HEK293T (cell line): ENCODE data around the gene SCYGR1.
"Not testable (repeated sequence)": the region's sequence is repeated elsewhere in the genome, so short reads cannot be mapped to it uniquely, and the experiment has no call there.

Source experiments
- CTCF ChIA-PET: fragments of 350-600 bp; formaldehyde crosslinking; extraction: SDS; loops from one replicate; lab custom pipeline; 2021; ENCODE audit warnings: antibody characterized with exemption, inconsistent platforms; lab: Yijun Ruan, JAX
- POLR2A ChIA-PET: fragments of 350-600 bp; formaldehyde crosslinking; extraction: SDS; loops from one replicate; lab custom pipeline; 2020; ENCODE audit warnings: antibody characterized with exemption, inconsistent platforms; lab: Yijun Ruan, JAX
- DNase-seq: peaks from one replicate; pipeline ENCODE4 v3.0.0; 2012; ENCODE audit warnings: mixed read lengths; ENCODE audit errors: extremely low spot score
- ARNT ChIP-seq: fragments of 450-650 bp; IDR thresholded peaks from 2 replicates; pipeline ENCODE4 v1.6.1; 2017; ENCODE audit warnings: mild to moderate bottlenecking
- BHLHE40 ChIP-seq: fragments of 450-650 bp; IDR thresholded peaks from 2 replicates; pipeline ENCODE4 v1.6.1; 2016; ENCODE audit warnings: mild to moderate bottlenecking, moderate library complexity, borderline replicate concordance
- CTBP1 ChIP-seq: fragments of 450-650 bp; IDR thresholded peaks from 2 replicates; pipeline ENCODE4 v1.6.1; 2016; ENCODE audit warnings: borderline replicate concordance
- ELF4 ChIP-seq: fragments of 450-650 bp; IDR thresholded peaks from 2 replicates; pipeline ENCODE4 v1.6.1; 2017; ENCODE audit warnings: antibody characterized with exemption
- FOXA1 ChIP-seq: fragments of 450-650 bp; IDR thresholded peaks from 2 replicates; pipeline ENCODE4 v1.6.1; 2016; ENCODE audit warnings: mild to moderate bottlenecking
- FOXK2 ChIP-seq: fragments of 450-650 bp; IDR thresholded peaks from 2 replicates; pipeline ENCODE4 v1.6.1; 2016; ENCODE audit warnings: mild to moderate bottlenecking
- FOXM1 ChIP-seq: fragments of 450-650 bp; IDR thresholded peaks from 2 replicates; pipeline ENCODE4 v1.6.1; 2017; ENCODE audit warnings: mild to moderate bottlenecking, borderline replicate concordance
- HDGF ChIP-seq: fragments of 450-650 bp; IDR thresholded peaks from 2 replicates; pipeline ENCODE4 v1.6.1; 2017; ENCODE audit warnings: antibody characterized with exemption, borderline replicate concordance
- L3MBTL2 ChIP-seq: fragments of 450-650 bp; conservative IDR thresholded peaks from 2 replicates; pipeline ENCODE4 v1.6.1; 2016; ENCODE audit warnings: mild to moderate bottlenecking
- LEF1 ChIP-seq: fragments of 450-650 bp; IDR thresholded peaks from 2 replicates; pipeline ENCODE4 v1.6.1; 2017; ENCODE audit warnings: mild to moderate bottlenecking, borderline replicate concordance
- NFRKB ChIP-seq: fragments of 450-650 bp; IDR thresholded peaks from 2 replicates; pipeline ENCODE4 v1.6.1; 2016; ENCODE audit warnings: mild to moderate bottlenecking, moderate library complexity
- SP1 ChIP-seq: fragments of 450-650 bp; IDR thresholded peaks from 2 replicates; pipeline ENCODE4 v1.6.1; 2017
- SUZ12 ChIP-seq: fragments of 450-650 bp; IDR thresholded peaks from 2 replicates; pipeline ENCODE4 v1.6.1; 2016; ENCODE audit warnings: mild to moderate bottlenecking
- TARDBP ChIP-seq: fragments of 450-650 bp; IDR thresholded peaks from 2 replicates; pipeline ENCODE4 v1.6.1; 2016
- ZNF384 ChIP-seq: fragments of 450-650 bp; IDR thresholded peaks from 2 replicates; pipeline ENCODE4 v1.6.1; 2016
- TF ChIP-seq, protein P1 (sequence below): fragments of 450-650 bp; IDR thresholded peaks from 2 replicates; pipeline ENCODE4 v1.6.1; 2016

SCYGR1 gene

DNA sequence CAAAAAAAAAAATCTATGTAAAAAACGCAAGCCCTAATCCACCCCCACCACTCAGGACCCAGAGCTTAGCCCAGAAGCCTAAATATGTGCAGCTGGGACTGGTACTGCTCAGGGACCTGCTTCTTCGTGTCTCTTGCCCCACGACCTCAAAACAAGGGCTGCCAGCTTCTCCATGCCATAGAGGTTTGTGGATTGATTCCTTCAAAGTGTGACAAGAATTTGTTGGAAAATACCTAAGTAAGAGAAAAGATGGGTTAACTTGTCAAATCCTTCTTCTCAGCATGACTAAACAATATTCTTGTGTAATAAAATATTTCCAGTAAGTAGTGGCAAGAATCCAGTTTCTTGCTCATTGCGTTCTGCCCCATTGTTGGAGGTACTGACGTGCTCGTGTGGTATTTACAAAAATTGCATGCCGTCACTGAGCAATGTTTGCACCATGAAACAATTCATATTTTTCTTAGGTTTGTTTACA lies 825 bp upstream of the SCYGR1 start:
- ChIA-PET CTCF (no interaction called here), POLR2A (no interaction called here)
- no peak for TF ChIP-seq SUZ12
- TF ChIP-seq ARNT = no peak
- no peak for TF ChIP-seq HDGF
- no peak for TF ChIP-seq ELF4
- TF ChIP-seq, protein P1, sequence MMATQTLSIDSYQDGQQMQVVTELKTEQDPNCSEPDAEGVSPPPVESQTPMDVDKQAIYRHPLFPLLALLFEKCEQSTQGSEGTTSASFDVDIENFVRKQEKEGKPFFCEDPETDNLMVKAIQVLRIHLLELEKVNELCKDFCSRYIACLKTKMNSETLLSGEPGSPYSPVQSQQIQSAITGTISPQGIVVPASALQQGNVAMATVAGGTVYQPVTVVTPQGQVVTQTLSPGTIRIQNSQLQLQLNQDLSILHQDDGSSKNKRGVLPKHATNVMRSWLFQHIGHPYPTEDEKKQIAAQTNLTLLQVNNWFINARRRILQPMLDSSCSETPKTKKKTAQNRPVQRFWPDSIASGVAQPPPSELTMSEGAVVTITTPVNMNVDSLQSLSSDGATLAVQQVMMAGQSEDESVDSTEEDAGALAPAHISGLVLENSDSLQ = no peak
- no peak for TF ChIP-seq FOXA1
- no peak for TF ChIP-seq BHLHE40
- no peak for TF ChIP-seq ZNF384
- TF ChIP-seq FOXM1 = no peak
- no peak for TF ChIP-seq SP1
- TF ChIP-seq CTBP1 = no peak
- no peak for TF ChIP-seq LEF1
- TF ChIP-seq NFRKB = no peak
- DNase-seq = no peak

DNA sequence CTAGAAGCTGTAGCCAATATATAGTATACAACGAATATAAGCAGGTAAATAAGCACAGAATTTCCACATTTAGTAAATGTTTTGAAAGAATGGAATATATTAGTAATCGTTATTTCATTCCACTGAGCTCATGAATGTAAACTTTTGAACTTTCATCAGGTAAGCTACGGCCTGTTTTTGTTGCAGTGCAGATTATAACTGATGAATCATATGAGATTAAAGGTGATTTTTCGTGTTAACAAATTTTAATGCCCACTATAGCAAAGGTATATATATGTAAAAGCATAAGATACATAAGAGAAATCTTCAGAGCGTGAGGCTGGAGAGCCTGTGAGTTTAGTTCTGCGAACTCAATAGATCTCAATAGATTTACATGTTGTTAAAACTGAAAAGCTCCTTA lies 1.1 kb downstream of the SCYGR1 start:
- CTCF ChIA-PET = no interaction called here
- POLR2A ChIA-PET = no interaction called here
- DNase-seq = no peak
- TF ChIP-seq NFRKB (no peak), HDGF (no peak), TARDBP (no peak), L3MBTL2 (no peak), FOXK2 (no peak), ARNT (no peak), SP1 (no peak), BHLHE40 (no peak), SUZ12 (no peak), CTBP1 (no peak), FOXM1 (no peak), FOXA1 (no peak), ZNF384 (no peak), ELF4 (no peak), LEF1 (no peak)
- TF ChIP-seq, protein P1 = no peak

GRCh38 chr2:227383686-227384085 lies 4.1 kb downstream of the SCYGR1 start:
- POLR2A ChIA-PET = no interaction called here
- CTCF ChIA-PET = no interaction called here
- TF ChIP-seq BHLHE40 (no peak), HDGF (no peak), ZNF384 (no peak), NFRKB (no peak), FOXK2 (no peak), TARDBP (no peak), LEF1 (no peak), ARNT (no peak), FOXM1 (no peak), SUZ12 (no peak), L3MBTL2 (no peak), ELF4 (no peak), CTBP1 (no peak)
- TF ChIP-seq, protein P1 = no peak
- DNase-seq = no peak

GRCh38 chr2:227382241-227382835 lies 5.4 kb downstream of the SCYGR1 start:
- POLR2A ChIA-PET, DNase-seq: not testable (repeated sequence)
- CTCF ChIA-PET = interaction anchor here (0.9 kb wide), 1 partner anchor 17 kb away, joined by 3 read pairs; no protein-coding TSS in a partner anchor

- CTCF ChIA-PET = interaction anchor here (0.6 to 1.2 kb wide), 2 partner anchors 27 to 427 kb away, joined by 4 to 5 read pairs; no protein-coding TSS in a partner anchor
- POLR2A ChIA-PET = no interaction called here
- TF ChIP-seq ZNF384 (no peak), NFRKB (no peak), TARDBP (no peak), LEF1 (no peak), CTBP1 (no peak), L3MBTL2 (no peak), FOXK2 (no peak), ARNT (no peak), HDGF (no peak), FOXM1 (no peak)
- DNase-seq = no peak
These were observed 8.7 kb downstream of the SCYGR1 start, which contains the start of gene TM4SF20 for GRCh38 chr2:227379095-227379494. Gene TM4SF20, minus strand, starts transcription at chr2:227379306. Its CDS starts 38 bp downstream, at chr2:227379268.

DNA sequence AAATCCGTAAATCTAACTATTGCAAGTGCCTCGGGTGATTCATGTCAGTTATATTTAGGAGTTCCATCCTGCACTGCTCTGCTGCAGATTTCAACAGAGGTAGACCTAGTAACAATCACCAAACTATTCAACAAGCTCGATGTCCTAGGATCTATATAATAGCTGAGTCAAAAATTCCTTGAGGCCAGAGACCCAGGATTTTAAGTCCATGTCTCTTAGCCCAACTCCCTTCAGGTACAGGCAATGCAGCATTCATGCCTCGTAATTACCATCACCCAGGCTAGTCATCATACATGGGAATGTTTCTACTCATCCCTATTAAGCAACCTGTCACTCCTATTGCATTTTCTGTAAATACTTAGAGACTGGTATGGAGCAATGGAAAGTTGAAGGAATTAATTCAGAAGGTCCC lies 9.4 kb downstream of the SCYGR1 start:
- no peak for DNase-seq
- POLR2A ChIA-PET = no interaction called here
- CTCF ChIA-PET = interaction anchor here (0.6 to 1.2 kb wide), 2 partner anchors 27 to 546 kb away, joined by 3 to 5 read pairs; no protein-coding TSS in a partner anchor
- TF ChIP-seq L3MBTL2 (no peak), BHLHE40 (no peak), FOXK2 (no peak), LEF1 (no peak), CTBP1 (no peak), TARDBP (no peak), SP1 (no peak), SUZ12 (no peak), FOXM1 (no peak), FOXA1 (no peak), ARNT (no peak)
